ENCODE measurements around the gene SWAP70.

The SWAP70 gene

DNA sequence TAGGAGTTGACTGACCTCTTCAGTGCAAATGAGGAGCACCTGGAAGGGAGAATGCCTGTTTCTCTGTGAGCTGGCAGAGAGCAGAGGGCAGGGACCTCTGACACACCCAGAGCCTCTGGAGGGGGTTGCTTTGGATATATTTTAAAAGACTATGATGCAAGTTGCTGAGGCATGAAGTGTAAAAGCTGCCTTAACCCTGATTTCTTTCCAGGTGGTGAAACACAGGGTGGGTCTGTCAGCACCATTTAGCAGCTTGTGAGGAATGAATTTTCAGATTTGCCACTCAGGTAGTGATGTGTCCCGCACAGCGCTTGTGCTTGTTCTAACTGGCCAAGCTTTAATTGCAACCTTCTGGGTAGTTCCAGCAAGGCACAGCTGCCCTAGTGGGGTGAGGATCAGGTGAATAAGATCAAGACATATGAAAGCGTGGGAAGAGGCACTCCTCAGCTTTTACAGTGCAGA lies 90.2 kb downstream of the SWAP70 start:
- DNase-seq (ENCODE audit: low read depth) = no peak

DNA sequence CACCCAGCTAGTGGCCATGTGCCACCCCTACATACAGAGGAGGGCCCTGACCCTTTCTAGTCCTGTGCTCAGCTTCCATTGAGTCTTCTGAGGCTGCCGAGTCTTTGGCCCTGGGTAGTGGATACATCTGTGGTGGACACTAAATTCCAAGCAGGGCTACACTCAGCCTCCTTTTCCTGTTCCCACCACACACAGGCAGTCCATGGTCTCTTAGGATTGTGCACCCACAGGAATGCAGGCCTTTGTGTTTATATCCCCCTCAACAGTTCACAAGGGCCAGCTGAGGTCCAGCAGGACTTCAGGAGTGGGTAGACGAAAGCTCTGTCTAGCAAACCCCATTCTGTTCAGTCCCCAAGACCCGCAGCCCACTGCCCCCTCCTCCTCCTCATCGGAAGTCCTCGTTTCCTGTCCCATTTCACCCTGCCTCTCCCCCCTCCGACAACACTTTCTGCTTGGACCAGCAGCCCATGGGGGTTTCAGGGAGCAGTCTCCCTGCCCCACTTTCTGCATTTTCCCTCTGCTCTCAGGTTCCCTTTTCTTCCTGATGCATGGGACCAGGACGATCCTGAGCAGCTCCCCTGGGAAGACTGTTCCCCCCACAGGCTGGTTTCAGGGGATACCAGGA lies 91.8 kb downstream of the SWAP70 start:
- DNase-seq (ENCODE audit: low read depth) = no peak

DNA sequence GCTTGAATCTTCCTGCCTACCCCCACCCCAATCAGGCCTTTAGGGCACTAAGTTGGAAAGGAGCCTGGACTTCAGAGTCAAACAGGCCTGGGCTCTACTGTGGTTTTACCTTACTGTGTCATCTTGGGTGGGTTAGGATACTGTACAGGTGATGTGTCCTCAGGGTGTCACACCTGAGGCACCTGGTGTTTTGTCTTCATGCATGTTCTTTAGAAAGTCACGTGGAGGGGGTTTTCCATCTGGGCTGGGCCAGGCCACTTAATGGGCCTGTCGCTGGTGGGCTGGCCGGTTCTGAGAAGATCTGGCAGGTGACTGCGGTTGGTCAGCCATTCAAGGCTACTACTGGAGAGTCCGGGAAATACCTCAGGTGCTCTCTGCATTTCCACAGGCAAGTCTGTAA lies 92.6 kb downstream of the SWAP70 start:
- no peak for DNase-seq (ENCODE audit: low read depth)

DNA sequence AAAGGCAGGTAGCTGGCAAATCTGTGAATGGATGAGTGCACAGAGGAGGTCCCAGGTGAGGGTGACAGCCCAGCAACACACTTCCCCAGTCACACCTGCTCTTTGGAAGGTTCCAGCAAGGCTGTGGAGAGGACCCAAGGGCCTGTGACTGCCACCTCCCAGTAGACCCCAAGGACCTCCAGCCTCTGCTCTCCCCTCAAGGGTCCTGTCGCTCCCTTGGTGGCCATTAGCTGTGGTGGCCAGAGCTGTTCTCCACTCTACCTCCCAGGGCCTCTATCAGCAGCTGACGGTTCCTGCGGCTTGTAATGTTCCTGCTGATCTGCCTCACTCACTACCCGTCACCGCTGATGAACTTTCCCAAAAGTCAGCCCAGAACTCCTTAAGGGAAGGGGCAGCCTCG lies 93.0 kb downstream of the SWAP70 start:
- no peak for DNase-seq (ENCODE audit: low read depth)

DNA sequence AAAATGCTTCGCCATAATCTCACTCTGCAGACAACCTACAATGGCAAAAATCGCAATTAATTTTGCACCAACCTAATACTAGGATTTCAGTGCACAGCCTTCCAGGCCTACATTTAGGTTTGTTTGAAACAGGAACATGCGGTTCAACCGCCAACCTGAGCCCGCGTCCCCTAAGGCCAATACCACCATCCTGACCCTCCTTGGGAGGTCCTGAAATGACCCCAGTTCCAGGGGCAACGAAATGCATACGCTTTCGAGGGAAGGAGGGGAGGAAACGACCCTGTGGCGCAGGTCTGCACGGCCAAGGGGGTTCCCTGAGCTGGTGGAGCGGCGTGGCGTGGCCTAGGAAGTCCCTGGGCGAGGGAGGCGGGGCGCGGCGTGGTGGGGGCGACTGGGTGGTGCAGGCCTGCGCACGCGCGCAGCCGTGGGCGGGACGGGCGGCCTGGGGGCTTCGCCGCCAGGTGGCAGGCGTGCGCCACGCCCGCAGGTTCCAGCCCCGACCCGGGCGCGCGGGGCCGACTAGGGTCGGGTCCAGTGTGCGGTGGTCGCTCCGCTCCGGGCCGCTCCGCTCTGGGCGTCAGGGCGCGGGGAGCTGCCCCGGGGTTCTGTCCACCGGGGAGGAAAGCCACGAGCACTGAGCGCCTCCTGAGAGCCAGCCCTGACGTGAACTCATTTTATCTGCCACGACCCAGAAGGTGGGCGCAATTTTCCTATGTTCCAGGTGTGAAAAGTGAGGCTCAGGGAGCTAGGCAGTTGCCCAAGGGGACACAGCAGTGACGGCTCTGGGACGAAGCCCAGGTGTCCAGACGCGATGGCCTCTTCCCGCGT lies 94.1 kb downstream of the SWAP70 start:
- peak; percentile 88 for DNase-seq (ENCODE audit: low read depth)

DNA sequence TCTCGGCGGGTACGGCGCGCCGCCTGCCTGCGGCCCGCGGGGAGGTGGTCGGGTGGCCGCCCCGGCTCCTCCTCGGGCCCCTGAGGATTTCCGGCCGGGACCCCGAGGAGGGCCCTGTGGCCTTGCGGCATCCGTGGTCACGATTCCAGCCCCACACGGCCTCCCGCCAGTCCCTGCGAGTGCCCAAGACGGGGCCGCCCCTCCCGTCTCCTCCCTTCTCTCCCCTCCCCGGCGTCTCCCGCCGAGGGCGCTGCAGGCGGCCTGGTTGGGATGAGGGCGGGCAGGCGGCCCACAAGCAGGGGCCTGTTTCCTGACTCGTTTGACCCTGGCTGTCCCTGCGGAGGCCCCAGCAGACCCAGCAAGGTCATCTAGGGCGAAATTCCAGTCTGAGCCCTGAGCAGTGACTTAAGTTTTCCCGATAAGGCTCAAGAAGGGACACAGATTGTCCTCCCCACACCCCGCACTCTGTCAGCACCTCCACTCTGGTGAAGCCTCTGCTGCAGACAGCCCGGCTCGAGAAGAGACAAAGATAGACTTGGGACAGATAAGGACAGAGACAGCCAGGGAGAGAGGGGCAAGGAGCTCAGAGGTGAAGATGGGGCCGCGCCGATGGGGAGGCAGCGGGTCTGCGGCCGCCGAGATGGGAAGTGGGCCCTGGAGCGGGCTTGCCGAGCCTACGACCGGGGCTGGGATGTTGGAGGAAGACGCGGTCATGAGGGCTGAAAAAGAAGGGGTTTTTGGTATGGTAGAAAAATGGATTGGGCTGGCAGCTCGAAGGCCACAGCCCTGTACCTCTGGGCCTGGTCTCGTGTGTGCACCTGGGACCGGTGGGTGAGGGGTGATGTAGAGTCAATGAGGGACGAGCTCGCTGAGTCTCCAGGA lies 95.0 kb downstream of the SWAP70 start:
- peak; percentile 32 for DNase-seq (ENCODE audit: low read depth)

DNA sequence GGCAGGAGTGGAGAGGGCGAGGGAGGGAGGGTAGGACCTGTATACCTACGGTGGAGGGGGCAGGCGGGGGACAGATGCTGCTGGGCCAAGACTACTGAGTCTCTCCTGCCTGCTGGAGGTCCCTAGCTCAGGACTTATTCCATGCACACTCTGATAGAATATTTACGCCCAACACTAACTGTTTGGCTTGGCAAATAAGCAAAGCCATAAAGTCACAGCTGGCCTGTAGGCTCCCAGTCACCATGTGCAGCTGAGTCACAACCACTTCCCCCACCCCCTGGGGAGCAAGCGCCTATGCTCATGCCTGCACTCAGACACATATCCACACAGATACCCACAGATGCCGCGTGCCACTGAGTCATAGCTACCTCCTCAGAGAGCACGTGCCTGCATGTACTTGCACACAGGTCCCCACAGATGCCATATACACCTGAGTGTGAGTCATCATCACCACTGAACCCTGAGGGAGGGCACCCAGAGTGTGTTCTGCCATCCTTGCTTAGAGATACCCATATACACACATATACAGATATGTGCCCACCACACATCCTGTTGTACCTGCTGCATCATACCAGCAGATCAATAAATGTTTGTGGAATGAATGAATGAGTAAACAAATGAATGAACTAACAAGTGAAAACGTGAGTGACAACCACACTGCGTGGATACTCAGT lies 95.8 kb downstream of the SWAP70 start:
- peak; percentile 81 for DNase-seq (ENCODE audit: low read depth)

DNA sequence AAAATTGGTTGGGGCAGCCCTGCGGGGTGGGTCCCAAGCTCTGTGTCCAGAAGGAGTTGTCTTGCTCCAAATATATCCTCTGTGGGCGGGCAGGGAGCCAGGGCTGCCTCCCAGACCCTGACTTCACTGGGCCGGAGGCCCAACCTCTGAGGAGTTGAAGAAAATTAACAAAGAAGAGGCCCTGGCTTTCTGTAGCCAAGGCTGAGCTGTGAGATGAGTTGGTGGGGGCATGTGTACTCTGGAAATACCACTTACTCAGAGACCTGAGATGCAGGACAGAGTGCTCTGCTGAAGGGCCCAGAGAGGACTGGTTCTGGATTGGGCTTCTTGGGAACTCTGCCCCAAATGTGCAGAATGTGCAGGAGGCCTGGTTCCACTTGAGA lies 96.3 kb downstream of the SWAP70 start:
- no peak for DNase-seq (ENCODE audit: low read depth)

DNA sequence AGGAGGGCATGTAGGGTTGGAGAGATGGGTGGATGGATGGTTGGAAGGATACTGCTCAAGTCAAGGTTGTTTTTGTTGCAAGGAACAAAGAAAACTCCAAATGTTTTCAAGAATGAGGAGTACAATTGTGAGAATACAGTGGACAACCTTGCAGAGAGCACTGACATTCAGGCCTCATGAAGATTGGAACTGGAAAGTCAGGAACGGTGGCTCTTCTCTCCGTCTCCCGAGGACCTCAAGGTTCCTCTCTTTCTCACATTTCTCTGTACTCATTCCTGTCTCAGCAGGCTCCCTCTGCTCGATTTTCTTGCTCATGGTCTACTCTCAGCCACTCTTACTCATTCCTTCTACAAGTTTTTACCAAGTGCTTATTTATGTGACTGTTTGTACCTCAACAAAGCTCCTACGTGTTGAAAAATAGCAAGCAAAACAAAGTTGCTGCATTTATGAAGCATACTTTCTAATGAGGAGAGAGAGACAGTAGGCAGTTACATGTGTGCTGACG lies 97.6 kb downstream of the SWAP70 start:
- no peak for DNase-seq (ENCODE audit: low read depth)

DNA sequence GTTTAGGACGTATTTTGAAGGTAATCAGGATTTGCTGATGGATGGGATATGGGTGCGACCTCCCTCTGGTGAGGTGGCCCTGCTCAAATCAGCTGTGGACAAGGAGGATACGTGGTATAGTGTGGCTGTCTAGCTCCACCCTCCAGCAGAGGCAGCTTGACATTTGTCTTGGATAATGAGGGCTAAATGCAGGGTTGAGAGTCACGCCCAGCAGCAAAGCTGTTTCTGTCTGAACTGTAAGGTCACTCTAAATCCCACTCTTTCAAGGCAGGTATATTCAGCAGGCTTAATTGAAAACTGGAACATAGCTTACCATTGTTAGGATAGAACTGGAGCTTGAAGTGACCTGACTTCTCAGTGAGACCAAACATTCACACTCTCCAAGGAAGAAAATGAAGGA lies 98.7 kb downstream of the SWAP70 start:
- no peak for DNase-seq (ENCODE audit: low read depth)

DNA sequence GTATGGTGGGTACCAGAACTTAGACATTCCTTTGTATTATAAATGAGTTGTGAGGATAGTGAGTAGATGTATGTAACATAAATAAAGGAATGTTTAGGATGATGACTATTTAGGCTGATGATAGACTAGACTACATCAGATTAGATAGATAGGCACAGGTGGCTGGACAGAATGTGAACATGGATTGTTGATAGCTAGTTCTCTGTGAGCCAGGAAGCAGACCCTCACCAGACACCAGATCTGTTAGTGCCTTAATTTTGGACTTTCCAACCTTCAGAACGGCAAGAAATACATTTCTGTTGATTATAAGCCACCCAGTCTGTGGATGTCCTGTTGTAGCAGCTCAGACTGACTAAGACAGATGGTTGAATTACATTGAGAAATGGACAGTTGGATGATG lies 99.4 kb downstream of the SWAP70 start:
- no peak for DNase-seq (ENCODE audit: low read depth)

DNA sequence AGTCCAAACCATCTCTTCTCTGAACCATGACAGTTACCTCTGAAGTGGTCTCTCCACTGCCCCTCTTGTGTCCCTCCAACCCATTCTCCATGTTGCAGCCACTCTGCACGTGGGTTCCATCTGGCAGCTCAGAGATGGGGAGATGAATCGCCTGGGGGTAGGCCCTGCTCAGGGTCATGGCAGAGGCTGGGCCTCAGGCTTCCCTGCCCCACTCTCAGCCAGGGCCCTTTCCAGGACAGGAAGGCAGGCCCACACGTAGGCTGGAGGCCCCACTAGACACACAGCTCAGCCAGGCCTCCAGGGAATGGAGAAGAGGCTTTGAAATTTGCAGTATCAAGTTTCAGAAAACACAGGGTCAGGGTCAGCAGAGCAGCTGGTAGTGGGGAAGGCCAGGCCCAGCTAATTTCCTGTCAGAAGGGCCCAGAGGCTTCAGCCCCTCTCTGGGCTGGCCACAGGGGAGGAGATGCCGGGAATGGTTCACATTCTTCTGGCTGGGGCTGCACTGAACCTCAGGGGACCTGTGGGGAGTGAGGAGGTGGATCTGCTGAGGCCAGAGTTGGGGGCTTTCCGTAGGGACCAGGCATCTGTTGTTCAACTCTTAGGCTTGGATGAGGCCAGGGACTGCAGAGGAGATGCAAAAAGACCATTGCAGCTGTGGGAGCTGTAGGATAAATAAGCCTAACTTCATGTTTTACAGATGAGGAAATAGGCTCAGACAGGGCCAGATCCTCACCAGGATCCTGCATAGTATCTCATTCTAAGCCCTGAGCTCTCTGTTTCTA lies 101.6 kb downstream of the SWAP70 start:
- DNase-seq (ENCODE audit: low read depth) = no peak

DNA sequence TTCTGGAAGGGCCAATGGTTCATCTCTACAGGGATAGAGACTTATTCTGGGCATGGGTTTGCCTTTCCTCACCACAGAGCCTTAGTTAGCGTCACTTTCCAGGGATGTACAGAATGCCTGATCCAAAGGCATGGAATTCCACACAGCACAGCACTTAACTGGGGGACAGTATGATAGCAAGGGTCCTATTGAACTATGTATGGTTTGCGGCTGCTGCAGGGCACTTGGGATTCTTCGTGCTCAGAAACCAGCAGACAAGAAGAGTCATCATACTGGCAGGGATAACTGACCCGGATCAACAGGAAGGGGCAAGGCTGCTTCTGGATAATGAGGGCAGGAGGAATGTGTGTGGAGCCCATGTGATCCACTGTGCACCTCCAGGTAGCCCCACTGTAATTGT lies 105.7 kb downstream of the SWAP70 start:
- no peak for DNase-seq (ENCODE audit: low read depth)

DNA sequence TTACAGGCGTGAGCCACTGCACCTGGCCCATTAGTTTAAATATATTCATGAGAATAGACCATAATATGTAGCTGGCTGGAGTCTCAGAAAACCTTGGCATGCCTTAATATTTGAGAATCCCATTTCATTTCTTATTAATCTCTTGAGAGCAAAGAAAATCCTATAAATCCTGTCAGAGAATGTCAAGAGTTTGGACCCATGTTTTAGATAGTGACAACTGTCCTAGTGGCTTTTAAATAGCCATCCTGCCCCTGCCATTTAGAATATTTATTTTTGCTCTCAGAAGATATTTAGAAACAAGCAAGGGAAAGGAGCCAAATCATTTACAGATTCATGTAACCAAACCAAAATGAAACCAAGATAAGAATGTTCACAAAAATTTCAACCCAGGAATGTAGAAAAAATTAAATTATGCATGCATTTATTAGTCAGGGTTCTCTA lies 107.2 kb downstream of the SWAP70 start:
- DNase-seq (ENCODE audit: low read depth) = no peak

DNA sequence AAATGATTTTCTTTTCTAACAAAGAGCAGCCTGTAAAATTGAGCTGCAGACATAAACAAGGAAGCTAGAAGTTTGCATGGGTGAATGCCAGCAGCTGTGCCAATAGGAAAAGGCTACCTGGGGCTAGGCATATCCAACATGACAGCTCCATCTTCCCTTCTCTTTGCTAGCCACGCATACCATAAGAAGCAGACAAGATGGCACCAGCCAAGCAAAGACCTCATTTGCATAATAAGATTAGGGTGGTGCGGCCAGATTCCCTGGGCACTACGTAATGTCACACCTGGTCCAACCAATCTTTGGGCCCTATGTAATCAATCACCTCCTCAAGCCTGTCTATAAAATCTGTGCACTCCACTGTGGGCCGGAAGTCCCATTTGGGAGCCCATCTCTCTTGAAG lies 108.3 kb downstream of the SWAP70 start:
- DNase-seq (ENCODE audit: low read depth) = no peak

DNA sequence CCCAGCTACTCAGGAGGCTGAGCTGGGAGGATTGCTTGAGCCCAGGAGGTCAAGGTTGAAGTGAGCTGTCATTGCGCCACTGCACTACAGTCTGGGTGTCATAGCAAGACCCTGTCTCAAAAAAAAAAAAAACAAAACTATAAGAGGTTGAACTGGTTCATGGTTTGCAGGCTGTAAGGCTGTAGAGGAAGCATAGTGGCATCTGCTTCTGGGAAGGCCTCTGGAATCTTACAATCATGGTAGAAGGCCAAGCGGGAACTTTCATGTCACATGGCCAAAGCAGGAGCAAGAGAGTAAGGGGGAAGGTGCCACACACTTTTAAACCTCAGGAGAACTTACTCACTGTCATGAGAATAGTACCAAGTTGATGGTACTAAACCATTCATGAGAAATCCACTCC lies 109.6 kb downstream of the SWAP70 start:
- DNase-seq (ENCODE audit: low read depth) = no peak

DNA sequence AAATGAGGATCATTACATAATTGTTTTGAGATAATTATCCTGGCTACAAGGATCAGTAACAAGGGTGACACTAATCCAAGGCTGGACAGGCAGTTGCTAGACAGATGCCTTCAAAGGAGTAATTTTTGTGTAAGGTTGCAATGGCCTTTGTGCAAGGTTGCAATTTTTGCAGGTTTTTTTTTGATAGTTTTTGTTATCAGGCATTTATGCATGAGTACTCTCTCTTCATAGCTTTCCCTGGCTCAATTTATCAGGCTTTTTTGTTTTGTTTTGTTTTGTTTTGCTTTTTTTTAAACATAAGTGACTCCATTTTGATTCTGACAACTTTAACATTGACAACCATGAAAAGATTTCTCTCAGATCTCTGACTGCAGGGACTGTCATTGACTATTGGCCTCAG lies 110.2 kb downstream of the SWAP70 start:
- no peak for DNase-seq (ENCODE audit: low read depth)

DNA sequence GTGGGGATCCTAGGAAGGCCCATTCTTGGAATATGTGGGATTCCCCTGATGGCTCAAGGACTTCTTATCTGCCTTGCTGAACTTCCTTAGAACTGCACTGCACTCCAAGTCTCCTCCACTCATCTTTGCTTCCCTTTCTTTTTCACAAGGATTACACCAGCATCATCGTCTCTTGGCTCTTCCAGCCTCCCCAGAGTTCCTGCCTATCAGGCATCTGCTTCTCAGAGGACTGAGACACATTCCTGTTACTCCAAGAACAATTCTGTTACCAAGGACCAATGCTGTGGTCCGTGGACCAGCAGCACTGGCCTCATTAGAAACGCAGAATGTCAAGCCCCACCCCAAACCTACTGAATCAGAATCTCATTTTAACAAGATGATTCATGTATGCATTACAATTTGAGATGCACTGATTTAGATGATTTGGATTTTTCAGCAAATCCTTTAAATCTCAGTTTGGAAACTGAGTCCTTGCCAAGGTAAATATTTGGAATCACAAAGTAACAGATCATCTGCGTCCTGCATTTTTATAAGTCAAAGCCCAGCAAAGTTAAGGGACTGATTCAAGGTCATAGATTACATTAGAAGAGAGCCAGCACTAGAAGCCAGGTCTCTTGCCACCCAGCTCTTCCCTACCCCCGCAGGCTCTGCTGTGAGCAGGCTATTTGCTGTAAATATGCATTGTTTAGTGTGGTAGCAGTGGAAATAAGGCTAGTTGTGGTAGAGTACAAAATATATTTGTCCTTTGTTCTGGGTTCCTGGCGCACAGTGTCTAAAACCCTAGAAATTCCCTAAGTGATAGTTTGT lies 110.9 kb downstream of the SWAP70 start:
- no peak for DNase-seq (ENCODE audit: low read depth)

DNA sequence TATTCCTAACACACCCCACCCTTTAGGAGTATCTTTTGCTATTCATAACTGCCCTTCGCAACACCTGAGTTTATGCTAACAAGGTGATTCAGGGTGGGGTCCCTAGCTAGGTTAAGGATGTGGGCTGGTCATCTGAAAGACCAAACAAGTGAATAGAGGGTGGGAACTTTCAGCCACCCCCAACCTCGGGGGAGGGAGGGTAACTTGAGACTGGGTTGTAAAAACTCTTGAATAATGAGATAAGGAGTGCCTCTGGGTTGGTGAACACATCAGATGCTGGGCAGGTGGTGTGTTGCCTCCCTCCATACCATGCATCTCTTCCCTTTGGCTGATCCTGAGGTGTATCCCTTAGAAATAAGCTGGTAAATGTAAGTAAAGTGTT lies 111.5 kb downstream of the SWAP70 start:
- no peak for DNase-seq (ENCODE audit: low read depth)

DNA sequence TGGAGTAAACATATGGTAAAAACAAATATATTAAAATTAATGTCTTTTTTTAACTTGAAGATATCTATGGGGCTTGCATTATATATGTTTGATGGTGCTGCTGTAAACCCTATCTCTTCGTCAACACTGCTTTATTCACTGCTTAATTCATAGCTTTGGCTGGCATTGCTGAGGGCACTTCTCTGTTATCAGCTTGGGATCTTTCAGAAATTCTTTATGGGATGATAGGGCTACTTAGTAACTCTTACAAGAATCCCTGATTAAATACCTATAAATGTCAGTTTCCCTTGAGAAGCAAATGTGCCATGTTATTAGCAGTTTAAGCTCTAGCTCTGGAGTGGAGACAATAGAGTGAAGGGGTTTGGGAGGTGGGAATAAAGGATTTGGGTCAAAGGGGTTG lies 112.3 kb downstream of the SWAP70 start:
- DNase-seq (ENCODE audit: low read depth) = no peak

Measured in activated T-helper 1 cell treated with Interleukin-2 at 50 U/mL for 16 hours (primary cell).